Progenitor cell of endocrine pancreas (in vitro differentiated cells): ENCODE measurements around the gene CST3. TPM values are rescaled to one million over a fixed set of nuclear protein-coding genes. Genes with fewer than 3 reads are reported as not detected.
"Not testable (repeated sequence)": the region's sequence is repeated elsewhere in the genome, so short reads cannot be mapped to it uniquely, and the experiment has no call there.

Source experiments
- DNase-seq: peaks from one replicate; pipeline ENCODE4 v3.0.0; 2021; ENCODE audit warnings: low spot score; ENCODE audit not compliant: unreplicated experiment
- H3K27ac Mint-ChIP-seq: 2 replicates; pipeline ENCODE4 v1.8.0; 2021; ENCODE audit warnings: mild to moderate bottlenecking, moderate library complexity, mixed read lengths
- H3K27me3 Mint-ChIP-seq: 2 replicates; pipeline ENCODE4 v1.8.0; 2021; ENCODE audit warnings: mixed read lengths
- H3K36me3 Mint-ChIP-seq: 2 replicates; pipeline ENCODE4 v1.8.0; 2022; ENCODE audit warnings: mixed read lengths; ENCODE audit not compliant: insufficient read depth
- H3K4me1 Mint-ChIP-seq: 2 replicates; pipeline ENCODE4 v1.8.0; 2021; ENCODE audit warnings: low read depth, mixed read lengths
- H3K4me3 Mint-ChIP-seq: 2 replicates; pipeline ENCODE4 v1.8.0; 2021; ENCODE audit warnings: low read depth, mild to moderate bottlenecking, moderate library complexity, mixed read lengths
- H3K9me3 Mint-ChIP-seq: 2 replicates; pipeline ENCODE4 v1.8.0; 2021; ENCODE audit warnings: low read depth, mixed read lengths
- CTCF ChIP-seq: fragments of 200-600 bp; sonication (generic); IDR thresholded peaks from one replicate; pipeline ENCODE4 v1.5.0; 2021; ENCODE audit warnings: antibody characterized with exemption, mild to moderate bottlenecking; ENCODE audit not compliant: unreplicated experiment
- total RNA-seq: library from RNA; stranded (reverse); gene quantifications from 2 replicates; pipeline ENCODE4 v1.2.1, GENCODE V29; 2021

The CST3 gene
- total RNA-seq, 1 donor from 2014 or later: 257 TPM

GRCh38 chr20:23667666-23668065, 29.9 kb upstream of the CST3 start:
- Mint-ChIP-seq H3K27ac (no peak overlapping the region), H3K4me3 (no peak overlapping the region), H3K36me3 (no peaks in the 10 kb centered on the region), H3K9me3 (no peaks in the 10 kb centered on the region), H3K27me3 (no peaks in the 10 kb centered on the region), H3K4me1 (no peaks in the 10 kb centered on the region)
- DNase-seq: no peak
- no peak for TF ChIP-seq CTCF

DNA sequence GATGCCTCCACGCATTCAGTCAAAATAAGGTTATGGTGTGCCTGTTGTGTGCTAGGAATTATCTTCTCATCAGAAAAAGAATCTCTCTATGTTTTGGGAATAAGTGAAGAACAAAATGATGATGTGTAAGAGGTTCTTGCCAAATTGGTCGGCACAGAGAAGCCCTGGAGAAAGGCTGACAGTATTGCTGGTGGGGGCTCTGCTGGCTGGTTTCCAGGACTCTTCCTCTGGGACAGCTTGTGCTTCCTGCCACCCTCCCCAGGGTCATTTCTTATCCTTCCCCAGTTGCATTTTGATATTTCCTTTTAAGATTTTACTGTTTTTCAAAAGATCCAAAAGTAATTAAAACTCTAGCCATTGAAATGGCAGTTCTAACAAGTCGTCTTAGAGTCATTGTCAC, 28.9 kb upstream of the CST3 start:
- no peak overlapping the region for H3K4me3 Mint-ChIP-seq
- no peaks in the 10 kb centered on the region for H3K9me3 Mint-ChIP-seq
- peaks cover under 1% of the 10 kb centered on the region for H3K4me1 Mint-ChIP-seq
- DNase-seq: no peak
- H3K27me3 Mint-ChIP-seq: no peaks in the 10 kb centered on the region
- no peak overlapping the region for H3K27ac Mint-ChIP-seq
- no peak for TF ChIP-seq CTCF
- no peaks in the 10 kb centered on the region for H3K36me3 Mint-ChIP-seq

DNA sequence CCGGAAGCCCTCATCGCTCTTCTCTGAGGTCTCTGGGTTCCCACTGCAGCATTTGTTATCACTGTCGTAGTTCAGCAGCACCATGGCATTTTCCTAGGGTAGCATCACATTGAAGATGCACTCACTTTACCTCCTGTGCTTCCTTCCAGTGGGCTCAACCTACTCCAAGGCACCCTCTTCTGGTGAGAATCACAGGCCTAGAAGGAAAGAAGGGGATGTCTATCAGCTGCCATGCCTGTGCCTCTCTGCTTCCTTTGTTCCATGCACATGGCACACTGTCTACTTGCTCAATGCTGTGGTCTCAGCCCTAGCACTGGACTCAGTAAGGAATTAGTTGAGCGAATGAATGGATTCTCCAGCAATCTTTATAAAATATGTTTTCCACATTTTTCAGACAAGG, 28.4 kb upstream of the CST3 start:
- Mint-ChIP-seq H3K27ac (no peak overlapping the region), H3K4me1 (peaks cover 5% of the 10 kb centered on the region), H3K27me3 (no peaks in the 10 kb centered on the region), H3K9me3 (no peaks in the 10 kb centered on the region), H3K36me3 (no peaks in the 10 kb centered on the region), H3K4me3 (no peak overlapping the region)
- no peak for TF ChIP-seq CTCF
- no peak for DNase-seq

- H3K27ac Mint-ChIP-seq: no peak overlapping the region
These were observed 27.2 kb upstream of the CST3 start for GRCh38 chr20:23664954-23665353.

DNA sequence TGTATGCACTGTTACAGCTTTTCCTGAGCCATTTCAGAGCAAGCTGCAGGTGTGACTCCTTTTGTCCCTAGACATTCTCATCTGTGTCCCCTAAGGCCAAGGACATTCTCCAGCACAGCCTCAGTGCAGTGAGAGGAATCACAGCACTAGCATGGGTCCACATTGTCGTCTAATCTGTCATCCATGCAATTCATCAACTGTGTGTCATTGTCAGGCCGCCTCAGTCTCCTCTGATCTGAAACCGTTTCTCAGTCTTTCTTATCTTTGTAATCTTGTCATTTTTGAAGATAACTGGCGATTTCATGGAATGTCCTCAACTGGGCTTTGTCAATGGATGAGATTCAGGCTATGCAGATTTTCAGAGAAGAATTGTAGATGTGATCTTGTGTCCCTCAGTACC, 26.3 kb upstream of the CST3 start:
- H3K27me3 Mint-ChIP-seq, H3K4me3 Mint-ChIP-seq, H3K9me3 Mint-ChIP-seq, H3K36me3 Mint-ChIP-seq, H3K27ac Mint-ChIP-seq, DNase-seq: not testable (repeated sequence)
- peaks cover 18% of the 10 kb centered on the region for H3K4me1 Mint-ChIP-seq

More at GRCh38 chr20:23664954-23665353, 27.2 kb upstream of the CST3 start:
- no peak overlapping the region for H3K4me3 Mint-ChIP-seq
- H3K9me3 Mint-ChIP-seq: no peaks in the 10 kb centered on the region
- no peaks in the 10 kb centered on the region for H3K36me3 Mint-ChIP-seq
- peaks cover 9% of the 10 kb centered on the region for H3K4me1 Mint-ChIP-seq
- no peak for DNase-seq
- no peaks in the 10 kb centered on the region for H3K27me3 Mint-ChIP-seq
- no peak for TF ChIP-seq CTCF

GRCh38 chr20:23663180-23663579, 25.4 kb upstream of the CST3 start:
- peaks cover 26% of the 10 kb centered on the region for H3K4me1 Mint-ChIP-seq
- TF ChIP-seq CTCF: no peak
- no peaks in the 10 kb centered on the region for H3K27me3 Mint-ChIP-seq
- no peak for DNase-seq
- H3K27ac Mint-ChIP-seq: no peak overlapping the region
- H3K9me3 Mint-ChIP-seq: no peaks in the 10 kb centered on the region
- no peaks in the 10 kb centered on the region for H3K36me3 Mint-ChIP-seq
- no peak overlapping the region for H3K4me3 Mint-ChIP-seq
